NOMO-1 treated with dmso at 0.1 percent for 144 hours (cell line): ENCODE data around the gene TMEM221.
A peak's percentile ranks its signal among the peaks of the same experiment; 100 is the strongest.

Source experiments
- DNase-seq: peaks from one replicate; lab custom pipeline; 2025; ENCODE audit not compliant: unreplicated experiment; lab: John Stamatoyannopoulos, UW

Gene TMEM221

DNA sequence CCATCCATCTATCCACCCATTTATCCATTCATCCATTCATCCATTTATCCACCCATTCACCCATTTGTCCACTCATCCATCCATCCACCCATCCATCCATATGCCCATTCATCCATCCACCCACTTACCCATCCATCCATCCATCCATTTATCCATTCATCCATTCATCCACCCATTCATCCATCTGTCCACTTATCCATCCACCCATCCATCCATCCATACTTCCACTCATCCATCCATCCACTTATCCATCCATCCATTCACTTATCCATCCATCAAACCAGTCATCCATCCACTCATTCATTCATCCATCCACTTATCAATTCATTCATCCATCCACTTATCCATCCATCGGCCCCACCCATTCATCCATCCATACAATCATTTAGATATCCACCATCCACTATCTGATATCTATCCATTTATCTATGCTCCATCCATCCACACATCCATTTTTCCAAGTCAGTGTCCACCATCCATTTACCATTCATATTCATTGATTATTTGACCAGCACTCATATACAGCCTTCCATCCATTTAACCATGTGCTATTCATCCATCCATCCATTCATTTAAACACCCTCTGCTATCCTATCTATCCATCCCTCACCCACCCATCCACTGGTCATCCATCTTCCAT, 2.8 kb downstream of the TMEM221 start:
- DNase-seq = no peak

DNA sequence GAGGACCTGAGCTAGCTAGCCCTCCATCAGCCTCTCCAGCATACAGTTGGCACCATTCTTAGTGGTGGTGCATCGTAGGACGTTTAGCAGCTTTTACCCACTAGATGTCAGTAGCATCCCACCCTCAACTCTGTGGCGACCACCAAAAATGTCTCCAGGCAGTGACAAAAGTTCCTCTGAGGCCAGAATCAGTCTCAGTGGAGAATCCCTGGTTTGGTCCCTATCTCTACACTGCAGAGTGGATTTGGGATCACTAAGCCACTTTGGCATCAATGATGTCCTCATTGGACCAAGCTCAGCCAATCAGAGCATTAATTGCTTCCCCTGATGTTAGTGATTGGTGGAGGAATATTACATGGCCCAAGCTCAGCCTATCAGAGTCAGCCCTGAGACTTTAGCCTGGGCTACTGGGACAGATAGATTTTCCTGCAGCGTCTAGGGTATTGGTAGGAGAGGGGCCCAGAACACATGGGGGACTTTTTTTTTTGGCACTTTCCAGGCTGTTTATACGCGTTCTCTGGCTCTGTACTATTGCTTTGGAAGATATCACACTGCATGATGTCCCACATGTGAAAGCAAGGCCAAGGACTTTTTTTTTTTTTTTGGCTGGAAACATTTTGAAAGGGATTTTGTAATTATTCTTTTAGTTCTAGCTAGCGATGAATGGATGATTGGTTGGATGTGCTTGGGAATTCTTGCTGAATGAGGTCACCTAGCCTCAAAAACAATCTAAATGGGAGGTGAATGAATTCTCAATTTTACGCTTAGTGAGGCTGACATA, 7.0 kb downstream of the TMEM221 start:
- no peak for DNase-seq

- no peak for DNase-seq
These were observed 11.6 kb downstream of the TMEM221 start for GRCh38 chr19:17436874-17437267.

DNA sequence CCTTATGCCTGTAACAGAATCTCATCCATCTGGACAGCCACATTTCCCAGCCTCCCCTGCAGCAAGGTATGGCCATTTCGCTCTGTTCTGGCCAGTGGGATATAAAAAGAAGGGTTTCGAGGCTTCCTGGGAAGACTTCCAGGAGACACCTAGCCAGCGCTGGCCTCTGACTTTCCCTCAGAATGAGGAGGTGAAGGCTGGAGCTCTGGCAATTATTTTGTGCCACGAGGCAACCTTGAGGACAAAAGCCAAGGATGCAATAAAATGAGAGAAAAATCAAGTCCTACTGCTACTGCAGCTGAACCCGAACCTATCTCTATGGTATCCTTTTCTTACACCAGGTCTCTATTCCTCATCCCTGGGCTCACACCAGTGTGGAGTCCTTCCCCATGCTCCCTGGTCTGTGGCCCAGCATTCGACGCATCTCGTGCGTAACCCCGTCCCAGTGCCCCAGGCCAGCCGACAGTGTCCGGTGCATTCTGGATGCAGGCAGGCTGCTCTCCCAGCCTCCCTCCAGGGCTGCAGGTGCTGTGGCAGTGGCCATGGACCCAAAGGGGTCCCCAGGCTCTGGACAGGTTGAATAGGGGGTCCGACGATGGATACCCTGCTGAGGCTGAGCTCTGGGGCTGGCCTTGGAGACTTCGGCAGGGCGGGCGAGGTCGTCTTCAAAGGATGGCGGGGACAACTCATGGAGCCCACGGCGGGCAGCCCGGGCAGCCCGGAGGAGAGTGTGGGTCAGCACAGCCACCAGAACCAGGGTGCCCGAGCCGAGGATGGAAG, 12.2 kb downstream of the TMEM221 start:
- no peak for DNase-seq

- no peak for DNase-seq
These were observed 13.2 kb downstream of the TMEM221 start for GRCh38 chr19:17435218-17435617.

DNA sequence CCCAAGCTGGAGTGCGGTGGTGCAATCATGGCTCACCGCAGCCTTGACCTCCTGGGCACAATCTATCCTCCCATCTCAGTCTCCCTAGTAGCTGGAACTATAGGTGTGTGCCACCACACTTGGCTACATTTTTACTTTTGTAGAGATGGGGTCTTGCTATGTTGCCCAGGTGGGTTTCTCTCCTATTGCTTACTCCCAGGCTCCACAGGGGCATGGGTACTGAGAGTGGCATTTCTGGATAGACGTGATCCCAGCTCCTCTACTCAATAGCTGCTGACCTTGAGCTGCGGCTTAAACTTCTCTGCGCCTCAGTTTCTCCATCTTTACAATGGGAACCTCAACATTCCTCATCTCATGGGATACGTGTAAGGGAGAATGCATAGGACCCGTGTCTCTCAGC, 17.1 kb downstream of the TMEM221 start:
- DNase-seq = no peak

DNA sequence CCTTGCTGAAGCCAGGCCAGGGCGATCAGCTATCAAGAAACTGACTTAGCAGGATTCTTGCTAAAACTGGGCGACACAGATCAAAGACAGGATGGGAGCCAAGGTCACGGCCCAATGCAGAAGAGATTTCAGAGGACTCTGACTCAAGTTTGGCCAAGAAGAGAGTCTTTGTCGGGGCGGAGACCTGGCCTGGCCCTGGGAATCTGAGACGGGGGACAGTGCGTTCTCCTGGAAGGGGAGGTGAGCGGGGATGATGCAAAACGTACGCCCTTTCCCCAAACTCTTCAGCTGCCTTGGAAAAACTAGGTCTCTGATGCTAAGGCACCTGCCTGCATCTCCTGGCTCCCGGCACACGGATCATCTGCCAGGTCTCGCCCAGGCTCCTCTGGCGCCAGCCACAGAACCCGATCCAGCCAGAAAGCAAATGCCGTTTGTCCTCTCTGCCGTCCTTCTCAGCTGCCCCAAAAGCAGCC, 18.8 kb downstream of the TMEM221 start:
- DNase-seq = no peak

GRCh38 chr19:17424743-17425365, 23.6 kb downstream of the TMEM221 start:
- no peak for DNase-seq

GRCh38 chr19:17423429-17424208, 24.8 kb downstream of the TMEM221 start:
- DNase-seq = no peak

DNA sequence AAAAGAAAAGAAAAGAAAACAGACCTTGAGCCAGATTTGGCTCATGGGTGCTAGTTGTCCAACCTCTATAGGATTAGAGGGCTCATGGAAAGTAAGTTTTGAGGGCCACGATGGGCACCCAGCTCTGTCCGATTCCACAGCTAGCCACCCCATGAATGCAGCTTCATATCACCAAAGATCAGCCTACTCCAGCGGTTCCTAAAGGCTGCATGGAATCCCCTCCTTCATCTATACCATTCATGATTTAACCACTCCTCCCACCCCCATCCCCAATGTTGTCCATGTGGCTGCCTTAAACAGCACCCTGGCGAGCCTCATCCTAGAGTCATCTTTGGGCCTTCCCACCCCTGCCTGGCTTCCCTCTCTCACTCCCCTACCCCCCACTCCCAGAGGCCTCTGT, 26.5 kb downstream of the TMEM221 start:
- no peak for DNase-seq

DNA sequence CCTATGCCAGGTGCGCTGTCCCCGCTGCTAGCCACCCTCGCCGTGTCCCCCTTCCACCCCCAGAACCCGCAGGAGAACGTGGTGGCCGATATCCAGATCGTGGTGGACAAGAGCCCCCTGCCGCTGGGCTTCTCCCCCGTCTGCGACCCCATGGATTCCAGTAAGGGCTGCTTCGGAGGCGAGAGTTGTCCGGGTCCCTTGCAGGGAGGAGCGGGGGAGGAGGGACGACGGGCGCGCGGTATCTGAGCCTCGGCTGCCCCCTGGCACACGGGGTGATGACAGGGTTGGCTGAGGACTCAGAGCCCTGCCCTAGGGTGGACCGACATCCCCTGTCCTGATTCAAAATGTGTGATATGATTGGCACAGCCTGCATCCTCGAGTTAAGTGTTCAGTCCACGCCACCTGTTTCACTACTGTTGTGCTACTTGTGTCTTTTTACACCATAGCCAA, 28.0 kb downstream of the TMEM221 start:
- no peak for DNase-seq

GRCh38 chr19:17419621-17420474, 28.6 kb downstream of the TMEM221 start, which contains the start of gene MVB12A:
TSS of gene MVB12A (plus strand) at chr19:17420047. CDS start at chr19:17420136, 89 bp downstream.
- peak; percentile 96 for DNase-seq

GRCh38 chr19:17419154-17419620, 29.3 kb downstream of the TMEM221 start:
- DNase-seq = no peak

- no peak for DNase-seq
These were observed 29.8 kb downstream of the TMEM221 start for GRCh38 chr19:17418710-17419109.

DNA sequence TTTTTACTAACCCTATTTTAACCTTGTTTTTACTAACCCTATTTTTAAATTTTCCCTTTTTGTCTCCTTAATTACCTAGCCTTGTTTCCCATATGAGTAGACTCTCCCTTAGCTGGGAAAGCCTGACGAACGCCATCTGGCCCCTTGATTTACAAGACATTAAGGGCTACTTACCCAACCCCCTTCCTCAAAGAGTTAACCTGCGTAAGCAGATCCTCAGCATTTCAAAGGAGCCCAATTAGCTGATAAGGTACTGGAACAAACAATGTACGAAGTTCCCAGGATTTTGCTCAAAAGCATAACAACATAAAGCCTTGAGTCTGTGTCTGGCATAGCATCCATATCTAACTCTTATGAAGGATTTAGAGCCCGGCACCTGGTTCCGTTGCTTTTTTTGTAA, 33.3 kb downstream of the TMEM221 start:
- DNase-seq = no peak

DNA sequence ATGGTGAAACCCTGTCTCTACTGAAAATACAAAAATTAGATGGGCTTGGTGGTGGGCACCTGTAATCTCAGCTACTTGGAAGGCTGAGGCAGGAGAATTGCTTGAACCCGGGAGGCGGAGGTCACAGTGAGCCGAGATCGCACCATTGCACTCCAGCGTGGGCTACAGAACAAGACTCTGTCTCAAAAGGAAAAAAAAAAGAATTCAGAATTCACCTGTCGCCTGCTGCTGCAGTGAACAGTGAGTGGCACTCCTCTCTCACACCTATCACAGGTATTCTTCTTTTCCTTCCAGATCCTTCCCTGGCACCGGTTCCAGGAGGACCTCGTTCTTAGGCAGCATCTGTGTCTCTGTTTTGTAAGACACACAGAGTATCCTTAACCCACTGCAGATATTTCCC, 34.4 kb downstream of the TMEM221 start:
- DNase-seq = no peak

GRCh38 chr19:17411801-17412200, 36.7 kb downstream of the TMEM221 start:
- DNase-seq = no peak

DNA sequence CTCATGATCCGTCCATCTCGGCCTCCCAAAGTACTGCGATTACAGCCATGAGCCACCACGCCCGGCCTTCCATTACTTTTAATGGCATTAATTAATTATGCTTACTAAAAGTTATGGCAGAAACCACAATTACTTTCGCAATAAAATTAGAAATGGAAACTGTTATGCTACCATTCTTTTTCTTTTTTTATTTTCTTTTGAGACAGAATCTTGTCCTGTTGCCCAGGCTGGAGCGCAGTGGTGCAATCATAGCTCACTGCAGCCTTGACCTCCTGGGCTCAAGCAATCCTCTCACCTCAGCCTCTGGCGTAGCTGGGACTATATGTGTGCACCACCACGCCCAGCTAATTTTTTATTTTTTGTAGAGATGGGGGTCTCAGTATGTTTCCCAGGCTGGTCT, 38.5 kb downstream of the TMEM221 start:
- DNase-seq = no peak

DNA sequence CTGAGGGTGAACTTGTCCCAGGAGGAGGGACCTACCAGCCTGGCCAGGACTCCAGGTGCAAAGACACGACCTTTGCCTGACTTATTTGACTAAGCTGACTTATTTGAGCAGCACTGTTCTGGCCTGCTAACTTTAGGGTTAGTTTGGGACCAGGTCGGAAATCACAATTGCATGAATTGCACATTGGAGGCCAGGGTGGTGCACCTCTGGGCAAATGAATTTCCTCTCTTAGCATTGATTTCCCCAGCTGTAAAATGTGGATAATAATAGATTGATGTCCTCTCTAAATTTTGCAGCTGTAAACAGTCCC, 41.6 kb downstream of the TMEM221 start:
- DNase-seq = no peak
